IMR-90 (cell line): Measurements from ENCODE around the gene IL16. TPM values are rescaled to one million over a fixed set of nuclear protein-coding genes. Genes with fewer than 3 reads are reported as not detected.

Experiments
- ATAC-seq: fragments of 200-7000 bp; cut with Tn5 transposase; 2 replicates; pipeline ENCODE4 v1.9.1; 2020; ENCODE audit warnings: low read depth, mild to moderate bottlenecking, moderate library complexity
- BruUV-seq: library from RNA; stranded (reverse); fragments of 400-500 nt; replicated peaks from 2 replicates; lab custom pipeline; 2021; lab: Mats Ljungman, UMichigan
- CTCF ChIA-PET: fragments of 300-600 bp; formaldehyde crosslinking; extraction: SDS; loops from one replicate; lab custom pipeline; 2021; ENCODE audit warnings: antibody characterized with exemption; lab: Yijun Ruan, JAX
- POLR2A ChIA-PET: fragments of 300-600 bp; sonication (Branson Sonifier 250); formaldehyde crosslinking; loops from one replicate; lab custom pipeline; 2022; ENCODE audit warnings: antibody characterized with exemption; ENCODE audit not compliant: unreplicated experiment; lab: Charles Lee
- DNase-seq: peaks from one replicate; pipeline ENCODE4 v3.0.0; 2013
- H2AFZ ChIP-seq: replicated peaks from 2 replicates; pipeline ENCODE3; 2013; ENCODE audit warnings: low read length, mild to moderate bottlenecking; ENCODE audit not compliant: poor library complexity
- H2AK5ac ChIP-seq: 2 replicates; pipeline ENCODE4 v1.6.1; 2013; ENCODE audit warnings: low read depth, low read length, inconsistent platforms
- H2AK9ac ChIP-seq: replicated peaks from 2 replicates; pipeline ENCODE3; 2013; ENCODE audit warnings: mild to moderate bottlenecking, low read depth, low read length, moderate library complexity; ENCODE audit not compliant: poor library complexity
- H2BK120ac ChIP-seq: 2 replicates; pipeline ENCODE4 v1.6.1; 2013; ENCODE audit warnings: low read depth, low read length, inconsistent platforms
- H2BK15ac ChIP-seq: 3 replicates; pipeline ENCODE4 v1.6.1; 2013; ENCODE audit warnings: low read depth, low read length, inconsistent platforms
- H2BK20ac ChIP-seq: 2 replicates; pipeline ENCODE4 v1.6.1; 2013; ENCODE audit warnings: low read depth, mild to moderate bottlenecking, inconsistent platforms, low read length, moderate library complexity
- H2BK5ac ChIP-seq: 2 replicates; pipeline ENCODE4 v1.6.1; 2013; ENCODE audit warnings: mild to moderate bottlenecking, low read depth, low read length, inconsistent platforms; ENCODE audit not compliant: poor library complexity, severe bottlenecking
- H3K14ac ChIP-seq: replicated peaks from 2 replicates; pipeline ENCODE4 v1.6.1; 2013; ENCODE audit warnings: low read depth, low read length, inconsistent platforms
- H3K18ac ChIP-seq: 2 replicates; pipeline ENCODE4 v1.6.1; 2013; ENCODE audit warnings: low read depth, low read length, control low read depth
- H3K23ac ChIP-seq: 2 replicates; pipeline ENCODE4 v1.6.1; 2013; ENCODE audit warnings: low read depth, low read length, inconsistent platforms
- H3K27ac ChIP-seq: 2 replicates; pipeline ENCODE4 v1.5.1; 2013; ENCODE audit warnings: mild to moderate bottlenecking, control low read depth, low read length; ENCODE audit not compliant: insufficient read depth
- H3K27me3 ChIP-seq: 2 replicates; pipeline ENCODE4 v1.6.1; 2013; ENCODE audit warnings: low read length; ENCODE audit not compliant: control insufficient read depth, insufficient read depth
- H3K36me3 ChIP-seq: 2 replicates; pipeline ENCODE4 v1.6.1; 2013; ENCODE audit warnings: low read length, mixed read lengths; ENCODE audit not compliant: control insufficient read depth, insufficient read depth
- H3K4ac ChIP-seq: 2 replicates; pipeline ENCODE4 v1.6.1; 2013; ENCODE audit warnings: low read depth, low read length, inconsistent platforms
- H3K4me1 ChIP-seq: 2 replicates; pipeline ENCODE4 v1.6.1; 2013; ENCODE audit warnings: low read length, mixed read lengths; ENCODE audit not compliant: control insufficient read depth, insufficient read depth
- H3K4me2 ChIP-seq: 2 replicates; pipeline ENCODE4 v1.6.1; 2013; ENCODE audit warnings: low read depth, mild to moderate bottlenecking, control low read depth, low read length, moderate library complexity
- H3K4me3 ChIP-seq: 2 replicates; pipeline ENCODE4 v1.5.1; 2013; ENCODE audit warnings: low read depth, mild to moderate bottlenecking, control low read depth, low read length, moderate library complexity; ENCODE audit not compliant: insufficient read depth
- H3K56ac ChIP-seq: 2 replicates; pipeline ENCODE4 v1.6.1; 2013; ENCODE audit warnings: low read length, inconsistent platforms; ENCODE audit not compliant: insufficient read depth; ENCODE audit errors: extremely low read depth
- H3K79me1 ChIP-seq, 2 experiments: 2 replicates each; pipeline ENCODE4 v1.6.1; 2013; ENCODE audit warnings: low read length in 2 of 2, inconsistent platforms in 1 of 2, low read depth in 1 of 2
- H3K9ac ChIP-seq: 2 replicates; pipeline ENCODE4 v1.6.1; 2013; ENCODE audit warnings: low read depth, low read length, control low read depth
- H3K9me1 ChIP-seq: 2 replicates; pipeline ENCODE4 v1.6.1; 2013; ENCODE audit warnings: low read length, inconsistent platforms; ENCODE audit not compliant: insufficient read depth
- H3K9me3 ChIP-seq: 2 replicates; pipeline ENCODE4 v1.6.1; 2013; ENCODE audit warnings: low read length; ENCODE audit not compliant: control insufficient read depth, insufficient read depth
- H4K20me1 ChIP-seq: 2 replicates; pipeline ENCODE4 v1.6.1; 2013; ENCODE audit warnings: low read length, inconsistent platforms; ENCODE audit not compliant: insufficient read depth
- H4K5ac ChIP-seq: 2 replicates; pipeline ENCODE4 v1.6.1; 2013; ENCODE audit warnings: mild to moderate bottlenecking, low read depth, low read length, control low read depth
- H4K8ac ChIP-seq, 2 experiments: 2 replicates each; pipeline ENCODE4 v1.6.1; 2013; ENCODE audit warnings: low read depth in 2 of 2, low read length in 2 of 2, control low read depth in 1 of 2, inconsistent platforms in 1 of 2
- H4K91ac ChIP-seq: 2 replicates; pipeline ENCODE4 v1.6.1; 2013; ENCODE audit warnings: low read depth, low read length, inconsistent platforms; ENCODE audit not compliant: insufficient read depth
- BHLHE40 ChIP-seq: fragments of 150-350 bp; IDR thresholded peaks from 2 replicates; pipeline ENCODE4 v1.6.1; 2016; ENCODE audit warnings: mild to moderate bottlenecking, low read depth, low read length
- CHD1 ChIP-seq: IDR thresholded peaks from 2 replicates; pipeline ENCODE4 v1.6.1; 2012; ENCODE audit warnings: low read depth, low read length, improper control_type of control experiment
- FOS ChIP-seq: fragments of 150-350 bp; IDR thresholded peaks from 2 replicates; pipeline ENCODE4 v1.6.1; 2016; ENCODE audit warnings: low read depth, low read length
- NFE2L2 ChIP-seq: fragments of 150-350 bp; IDR thresholded peaks from 2 replicates; pipeline ENCODE4 v1.6.1; 2016; ENCODE audit warnings: low read depth, mild to moderate bottlenecking, low read length
- POLR2A ChIP-seq: IDR thresholded peaks from 2 replicates; pipeline ENCODE4 v1.6.1; 2012; ENCODE audit warnings: mild to moderate bottlenecking, low read depth, low read length
- RAD21 ChIP-seq: IDR thresholded peaks from 2 replicates; pipeline ENCODE4 v1.6.1; 2012; ENCODE audit warnings: low read length, improper control_type of control experiment
- SMC3 ChIP-seq: fragments of 150-350 bp; IDR thresholded peaks from 2 replicates; pipeline ENCODE4 v1.6.1; 2016; ENCODE audit warnings: low read depth, mild to moderate bottlenecking, antibody characterized with exemption, low read length, moderate library complexity
- WGBS, 2 experiments: methylation state at CpG; one replicate each; pipeline versions ENCODE4 v1.1.5 to v1.1.7; 2013; ENCODE audit warnings: missing lambda C conversion rate in 2 of 2; ENCODE audit not compliant: insufficient read length in 1 of 2; ENCODE audit errors: extremely low coverage in 2 of 2; 5-methylcytosine and 5-hydroxymethylcytosine counted together
- dilution Hi-C: fragments of 300-500 bp; cut with HindIII; formaldehyde crosslinking; loops from one replicate; pipeline ENCODE4 v1.14.3; 2018; ENCODE audit warnings: low sequenced_read_pairs; ENCODE audit not compliant: unreplicated experiment
- in situ Hi-C: fragments of 300-500 bp; cut with MboI; formaldehyde crosslinking; loops from 3 replicates; pipeline ENCODE4 v1.14.3; 2019; ENCODE audit warnings: low sequenced_read_pairs, inconsistent platforms, mixed read lengths
- intact Hi-C: fragments of 100-400 bp; cut with micrococcal nuclease; formaldehyde crosslinking; loops from 2 replicates; pipeline ENCODE4 v1.10.0; 2022
- polyA plus RNA-seq, 3 experiments: library from polyadenylated mRNA; depleted of rRNA; stranded (reverse); fragments of >200 nt; gene quantifications; 2 replicates each; pipeline ENCODE4 v1.2.3, GENCODE V29; 2012; ENCODE audit warnings: low replicate concordance in 1 of 3
- total RNA-seq: library from RNA; depleted of rRNA; stranded (reverse); fragments of >200 nt; gene quantifications from 2 replicates; pipeline ENCODE4 v1.2.3, GENCODE V29; 2012
- TF ChIP-seq, protein P1 (sequence below): conservative IDR thresholded peaks from 2 replicates; pipeline ENCODE4 v1.5.1; 2012; ENCODE audit warnings: mild to moderate bottlenecking, low read depth, low read length, improper control_type of control experiment
- TF ChIP-seq, protein P2 (sequence below): fragments of 150-350 bp; IDR thresholded peaks from 2 replicates; pipeline ENCODE4 v1.6.1; 2016; ENCODE audit warnings: low read depth, mild to moderate bottlenecking, low read length, moderate library complexity, borderline replicate concordance

The IL16 gene
- total and polyA plus RNA-seq, 2 of the 4 experiments (the other 2 are of a cell fraction): 0.18 to 0.27 TPM

DNA sequence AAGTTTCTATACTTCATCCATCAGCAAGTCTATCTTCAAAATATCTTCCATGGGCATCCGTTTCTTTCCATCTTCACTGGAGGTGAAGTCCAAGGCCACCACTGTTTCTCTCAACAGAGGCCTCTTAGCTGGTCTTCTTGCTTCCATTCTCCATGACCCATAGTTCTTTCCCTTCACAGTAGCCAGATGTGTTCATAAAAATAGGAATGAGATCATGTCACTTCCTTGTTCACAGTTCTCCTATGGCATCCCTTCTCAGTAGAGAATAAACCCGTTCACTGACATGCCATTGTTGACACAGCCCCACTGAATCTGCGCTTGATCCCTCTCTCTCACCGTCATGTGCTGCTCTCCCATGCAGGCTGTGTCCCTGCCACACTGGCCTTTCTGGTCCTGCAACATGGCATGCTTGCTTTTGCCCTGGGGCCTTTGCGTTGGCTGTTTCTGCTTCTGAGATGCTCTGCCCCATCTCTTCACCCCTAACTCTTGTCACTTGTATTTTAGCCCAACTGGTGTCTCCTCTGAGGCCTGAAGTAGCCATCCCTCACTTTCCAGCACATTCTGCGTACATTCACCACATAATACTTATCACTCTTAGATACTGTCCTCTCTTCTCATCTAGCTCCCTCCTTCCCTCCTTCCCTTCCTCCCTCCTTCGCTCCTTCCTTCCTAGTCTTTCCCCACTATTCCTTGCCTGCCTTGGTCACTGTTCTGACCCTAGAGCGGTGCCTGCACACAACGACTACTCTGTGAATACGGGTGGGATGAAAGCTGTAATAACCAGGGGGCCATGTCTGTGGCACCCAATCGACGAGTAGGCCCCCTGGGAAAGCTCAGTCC lies 85.3 kb downstream of the IL16 start:
- no peaks in the 10 kb centered on the region for H3K79me1 ChIP-seq
- 92% methylated on average over 8 of the region's 12 CpGs; no CpG with 5 or more reads in 1 of the 2 experiments for WGBS, 2 experiments
- H4K91ac ChIP-seq: no peak overlapping the region
- CTCF ChIA-PET: interaction anchor here (1.5 kb wide), 1 partner anchor 16 kb away, joined by 4 read pairs; no protein-coding TSS in a partner anchor
- intact Hi-C loops (no loop called here), in situ Hi-C loops (loop anchor here (5.0 kb wide), 1 partner anchor 120 kb away; no protein-coding TSS in a partner anchor), dilution Hi-C loops (no loop called here)
- H2BK15ac ChIP-seq: no peak overlapping the region
- H4K8ac ChIP-seq: no peak overlapping the region
- no peak overlapping the region for H3K4ac ChIP-seq
- H2BK120ac ChIP-seq: no peak overlapping the region
- H3K23ac ChIP-seq: no peak overlapping the region
- H3K4me1 ChIP-seq: no peaks in the 10 kb centered on the region; the same call in 1 of the 2 replicates
- POLR2A ChIA-PET: no interaction called here
- ATAC-seq (no peak), DNase-seq (no peak)
- H2BK20ac ChIP-seq: no peak overlapping the region
- H2AK5ac ChIP-seq: no peak overlapping the region
- no peak overlapping the region for H3K9ac ChIP-seq
- H3K27ac ChIP-seq: no peak overlapping the region
- H2BK5ac ChIP-seq: no peak overlapping the region
- peaks cover 25% of the 10 kb centered on the region; the same call in 1 of the 2 replicates for H3K36me3 ChIP-seq
- H3K18ac ChIP-seq: no peak overlapping the region
- H2AK9ac ChIP-seq: no peak overlapping the region
- H3K9me1 ChIP-seq: no peaks in the 10 kb centered on the region
- H3K27me3 ChIP-seq: no peaks in the 10 kb centered on the region
- H3K9me3 ChIP-seq: peaks cover 3% of the 10 kb centered on the region; the same call in 1 of the 2 replicates
- H3K4me2 ChIP-seq: no peak overlapping the region
- H2AFZ ChIP-seq: no peak overlapping the region
- no peak overlapping the region for H3K4me3 ChIP-seq
- no TSS peak for BruUV-seq
- H4K20me1 ChIP-seq: no peaks in the 10 kb centered on the region
- H3K14ac ChIP-seq: no peak overlapping the region
- H4K5ac ChIP-seq: no peak overlapping the region
- no peak for TF ChIP-seq CHD1
- TF ChIP-seq, protein P1, sequence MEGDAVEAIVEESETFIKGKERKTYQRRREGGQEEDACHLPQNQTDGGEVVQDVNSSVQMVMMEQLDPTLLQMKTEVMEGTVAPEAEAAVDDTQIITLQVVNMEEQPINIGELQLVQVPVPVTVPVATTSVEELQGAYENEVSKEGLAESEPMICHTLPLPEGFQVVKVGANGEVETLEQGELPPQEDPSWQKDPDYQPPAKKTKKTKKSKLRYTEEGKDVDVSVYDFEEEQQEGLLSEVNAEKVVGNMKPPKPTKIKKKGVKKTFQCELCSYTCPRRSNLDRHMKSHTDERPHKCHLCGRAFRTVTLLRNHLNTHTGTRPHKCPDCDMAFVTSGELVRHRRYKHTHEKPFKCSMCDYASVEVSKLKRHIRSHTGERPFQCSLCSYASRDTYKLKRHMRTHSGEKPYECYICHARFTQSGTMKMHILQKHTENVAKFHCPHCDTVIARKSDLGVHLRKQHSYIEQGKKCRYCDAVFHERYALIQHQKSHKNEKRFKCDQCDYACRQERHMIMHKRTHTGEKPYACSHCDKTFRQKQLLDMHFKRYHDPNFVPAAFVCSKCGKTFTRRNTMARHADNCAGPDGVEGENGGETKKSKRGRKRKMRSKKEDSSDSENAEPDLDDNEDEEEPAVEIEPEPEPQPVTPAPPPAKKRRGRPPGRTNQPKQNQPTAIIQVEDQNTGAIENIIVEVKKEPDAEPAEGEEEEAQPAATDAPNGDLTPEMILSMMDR: no peak
- TF ChIP-seq, protein P2, sequence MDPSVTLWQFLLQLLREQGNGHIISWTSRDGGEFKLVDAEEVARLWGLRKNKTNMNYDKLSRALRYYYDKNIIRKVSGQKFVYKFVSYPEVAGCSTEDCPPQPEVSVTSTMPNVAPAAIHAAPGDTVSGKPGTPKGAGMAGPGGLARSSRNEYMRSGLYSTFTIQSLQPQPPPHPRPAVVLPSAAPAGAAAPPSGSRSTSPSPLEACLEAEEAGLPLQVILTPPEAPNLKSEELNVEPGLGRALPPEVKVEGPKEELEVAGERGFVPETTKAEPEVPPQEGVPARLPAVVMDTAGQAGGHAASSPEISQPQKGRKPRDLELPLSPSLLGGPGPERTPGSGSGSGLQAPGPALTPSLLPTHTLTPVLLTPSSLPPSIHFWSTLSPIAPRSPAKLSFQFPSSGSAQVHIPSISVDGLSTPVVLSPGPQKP: no peak
- TF ChIP-seq NFE2L2: no peak
- TF ChIP-seq RAD21: no peak
- TF ChIP-seq SMC3: no peak
- no peak for TF ChIP-seq FOS
- no peak for TF ChIP-seq POLR2A
- no peak for TF ChIP-seq BHLHE40
- H3K56ac ChIP-seq: no peak overlapping the region
